Gastroesophageal sphincter (tissue), 4 donors: ENCODE measurements around the gene VSNL1. TPM values are rescaled to one million over a fixed set of nuclear protein-coding genes. Genes with fewer than 3 reads are reported as not detected.

Experiments
- ATAC-seq: fragments of 150-250 bp; one replicate; pipeline ENCODE4 v1.9.1; 2016; ENCODE audit warnings: mild to moderate bottlenecking, moderate library complexity
- H3K27ac ChIP-seq, 4 donors: fragments of 200-600 bp; sonication (generic) in 3 of 4; 1 replicate in 3 of 4; 2 replicates in 1 of 4; pipeline ENCODE4 v1.5.1; 2016 to 2019
- H3K27me3 ChIP-seq: fragments of 200-600 bp; sonication (generic); one replicate; pipeline ENCODE4 v1.5.1; 2019
- H3K36me3 ChIP-seq, 2 donors: fragments of 200-600 bp; sonication (generic); one replicate each; pipeline ENCODE4 v1.5.1; 2019; ENCODE audit warnings: control low read depth in 1 of 2
- H3K4me1 ChIP-seq, 3 donors: fragments of 200-600 bp; sonication (generic); 1 replicate in 2 of 3; 2 replicates in 1 of 3; pipeline ENCODE4 v1.5.1; 2016 to 2019; ENCODE audit warnings: control low read depth in 2 of 3
- H3K4me3 ChIP-seq, 2 donors: fragments of 200-600 bp; sonication (generic); one replicate each; pipeline ENCODE4 v1.5.1; 2019; ENCODE audit warnings: mild to moderate bottlenecking in 1 of 2, moderate library complexity in 1 of 2
- H3K9me3 ChIP-seq, 3 donors: fragments of 200-600 bp; sonication (generic); one replicate each; pipeline ENCODE4 v1.5.1; 2017 to 2019; ENCODE audit warnings: control low read depth in 2 of 3
- CTCF ChIP-seq, 4 experiments: fragments of 200-600 bp in 2 of 4; fragments of 450-650 bp in 2 of 4; sonication (generic) in 1 of 4; IDR thresholded peaks; one replicate each; pipeline ENCODE4 v1.5.1; 2017 to 2019; ENCODE audit warnings: antibody characterized with exemption in 4 of 4, mild to moderate bottlenecking in 2 of 4, moderate library complexity in 2 of 4
- EP300 ChIP-seq: sonication (generic); formaldehyde crosslinking; IDR thresholded peaks from one replicate; pipeline ENCODE4 v1.6.1; 2017; ENCODE audit warnings: antibody characterized with exemption, mild to moderate bottlenecking
- POLR2A ChIP-seq, 2 donors: fragments of 450-650 bp; IDR thresholded peaks; one replicate each; pipeline ENCODE4 v1.6.1; 2017; ENCODE audit warnings: antibody characterized with exemption in 2 of 2, mild to moderate bottlenecking in 2 of 2, moderate library complexity in 1 of 2
- POLR2AphosphoS5 ChIP-seq: sonication (generic); formaldehyde crosslinking; IDR thresholded peaks from one replicate; pipeline ENCODE4 v1.6.1; 2017; ENCODE audit warnings: antibody characterized with exemption
- WGBS, 2 donors: methylation state at CpG; one replicate each; pipeline ENCODE4 v1.1.5; 2018; ENCODE audit warnings: low coverage in 1 of 2; 5-methylcytosine and 5-hydroxymethylcytosine counted together
- total RNA-seq, 4 donors: library from RNA; depleted of rRNA; stranded (reverse); fragments of >200 nt; gene quantifications; one replicate each; pipeline ENCODE4 v1.1.0, GENCODE V29; 2016

VSNL1 gene
- total RNA-seq, 4 donors from 2014 or later = 0.40 to 5.2 (median 0.76) TPM

- 37 to 62% methylated on average over 2 to 3 of the region's 5 CpGs for WGBS, 2 donors
- H3K27ac ChIP-seq = no peak overlapping the region
- no peaks in the 10 kb centered on the region for H3K27me3 ChIP-seq
- H3K4me1 ChIP-seq = no peaks in the 10 kb centered on the region
- no peak overlapping the region for H3K4me3 ChIP-seq
- H3K36me3 ChIP-seq = no peaks in the 10 kb centered on the region
- H3K9me3 ChIP-seq = no peaks in the 10 kb centered on the region
- ATAC-seq = no peak
- TF ChIP-seq POLR2A (IDR thresholded peaks at IDR 0.05) = no peak
- TF ChIP-seq POLR2AphosphoS5 = no peak
- TF ChIP-seq CTCF (IDR thresholded peaks at IDR 0.05) = no peak
- TF ChIP-seq EP300 = no peak
These were observed 38.0 kb downstream of the VSNL1 start for GRCh38 chr2:17578466-17578928.

- Histone ChIP-seq H3K4me3 (no peak overlapping the region), H3K9me3 (no peaks in the 10 kb centered on the region), H3K27me3 (no peaks in the 10 kb centered on the region), H3K27ac (no peak overlapping the region), H3K4me1 (no peaks in the 10 kb centered on the region), H3K36me3 (no peaks in the 10 kb centered on the region)
- 86 to 91% methylated on average over 2 to 3 of the region's 3 CpGs for WGBS, 2 donors
- ATAC-seq = no peak
- TF ChIP-seq POLR2AphosphoS5 = no peak
- TF ChIP-seq CTCF (IDR thresholded peaks at IDR 0.05) = no peak
- TF ChIP-seq POLR2A (IDR thresholded peaks at IDR 0.05) = no peak
- TF ChIP-seq EP300 = no peak
These were observed 39.3 kb downstream of the VSNL1 start for GRCh38 chr2:17579605-17580318.

GRCh38 chr2:17580319-17580715, 39.8 kb downstream of the VSNL1 start:
- no peaks in the 10 kb centered on the region for H3K4me1 ChIP-seq
- ATAC-seq = no peak
- H3K36me3 ChIP-seq = no peaks in the 10 kb centered on the region
- no peak overlapping the region for H3K4me3 ChIP-seq
- WGBS, 2 donors = 83 to 100% methylated on average over 2 of the region's 2 CpGs
- H3K27me3 ChIP-seq = no peaks in the 10 kb centered on the region
- no peak overlapping the region for H3K27ac ChIP-seq
- H3K9me3 ChIP-seq = no peaks in the 10 kb centered on the region
- TF ChIP-seq CTCF (IDR thresholded peaks at IDR 0.05) (no peak), POLR2A (IDR thresholded peaks at IDR 0.05) (no peak), EP300 (no peak), POLR2AphosphoS5 (no peak)

- 89 to 100% methylated on average over 1 of the region's 2 CpGs for WGBS, 2 donors
- no peaks in the 10 kb centered on the region for H3K4me1 ChIP-seq
- no peak overlapping the region for H3K27ac ChIP-seq
- no peaks in the 10 kb centered on the region for H3K36me3 ChIP-seq
- no peaks in the 10 kb centered on the region for H3K9me3 ChIP-seq
- no peak overlapping the region for H3K4me3 ChIP-seq
- H3K27me3 ChIP-seq = no peaks in the 10 kb centered on the region
- no peak for ATAC-seq
- TF ChIP-seq POLR2A (IDR thresholded peaks at IDR 0.05) = no peak
These were observed 41.3 kb downstream of the VSNL1 start for GRCh38 chr2:17581831-17582230.

- Histone ChIP-seq H3K27ac (no peak overlapping the region), H3K4me1 (no peaks in the 10 kb centered on the region), H3K36me3 (no peaks in the 10 kb centered on the region), H3K27me3 (no peaks in the 10 kb centered on the region), H3K4me3 (no peak overlapping the region), H3K9me3 (no peaks in the 10 kb centered on the region)
- WGBS, 2 donors = no CpG with 5 or more reads among the region's 2 CpGs
- ATAC-seq = no peak
- no peak for TF ChIP-seq POLR2A (IDR thresholded peaks at IDR 0.05)
- no peak for TF ChIP-seq EP300
- no peak for TF ChIP-seq CTCF (IDR thresholded peaks at IDR 0.05)
- TF ChIP-seq POLR2AphosphoS5 = no peak
These were observed 42.7 kb downstream of the VSNL1 start for GRCh38 chr2:17583166-17583565.
